ENCODE measurements around the gene TFCP2L1.

TFCP2L1 gene

GRCh38 chr2:121241466-121241865, 43.5 kb downstream of the TFCP2L1 start:
- TF ChIP-seq, protein P1, sequence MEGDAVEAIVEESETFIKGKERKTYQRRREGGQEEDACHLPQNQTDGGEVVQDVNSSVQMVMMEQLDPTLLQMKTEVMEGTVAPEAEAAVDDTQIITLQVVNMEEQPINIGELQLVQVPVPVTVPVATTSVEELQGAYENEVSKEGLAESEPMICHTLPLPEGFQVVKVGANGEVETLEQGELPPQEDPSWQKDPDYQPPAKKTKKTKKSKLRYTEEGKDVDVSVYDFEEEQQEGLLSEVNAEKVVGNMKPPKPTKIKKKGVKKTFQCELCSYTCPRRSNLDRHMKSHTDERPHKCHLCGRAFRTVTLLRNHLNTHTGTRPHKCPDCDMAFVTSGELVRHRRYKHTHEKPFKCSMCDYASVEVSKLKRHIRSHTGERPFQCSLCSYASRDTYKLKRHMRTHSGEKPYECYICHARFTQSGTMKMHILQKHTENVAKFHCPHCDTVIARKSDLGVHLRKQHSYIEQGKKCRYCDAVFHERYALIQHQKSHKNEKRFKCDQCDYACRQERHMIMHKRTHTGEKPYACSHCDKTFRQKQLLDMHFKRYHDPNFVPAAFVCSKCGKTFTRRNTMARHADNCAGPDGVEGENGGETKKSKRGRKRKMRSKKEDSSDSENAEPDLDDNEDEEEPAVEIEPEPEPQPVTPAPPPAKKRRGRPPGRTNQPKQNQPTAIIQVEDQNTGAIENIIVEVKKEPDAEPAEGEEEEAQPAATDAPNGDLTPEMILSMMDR (IDR thresholded peaks at IDR 0.05; ENCODE audit: low read depth, low read length), result no peak
- H3K9me3 ChIP-seq (ENCODE audit: severe bottlenecking), result no peaks in the 10 kb centered on the region
- no peak overlapping the region for H3K4me3 ChIP-seq (ENCODE audit: low read depth, low read length)
- H3K36me3 ChIP-seq, result peaks cover 53% of the 10 kb centered on the region
- no peak overlapping the region for H3K27ac ChIP-seq
- no peak for DNase-seq
- no peaks in the 10 kb centered on the region for H3K27me3 ChIP-seq (ENCODE audit: insufficient read depth, low read depth, severe bottlenecking)

GRCh38 chr2:121240436-121240835, 44.6 kb downstream of the TFCP2L1 start:
- TF ChIP-seq, protein P1 (IDR thresholded peaks at IDR 0.05; ENCODE audit: low read depth, low read length), result no peak
- H3K36me3 ChIP-seq, result peaks cover 52% of the 10 kb centered on the region
- DNase-seq, result no peak
- H3K27ac ChIP-seq, result no peak overlapping the region
- H3K27me3 ChIP-seq (ENCODE audit: insufficient read depth, low read depth, severe bottlenecking), result no peaks in the 10 kb centered on the region
- H3K4me3 ChIP-seq (ENCODE audit: low read depth, low read length), result no peak overlapping the region
- no peaks in the 10 kb centered on the region for H3K9me3 ChIP-seq (ENCODE audit: severe bottlenecking)

- no peaks in the 10 kb centered on the region for H3K27me3 ChIP-seq (ENCODE audit: insufficient read depth, low read depth, severe bottlenecking)
- DNase-seq, result no peak
- no peaks in the 10 kb centered on the region for H3K9me3 ChIP-seq (ENCODE audit: severe bottlenecking)
- peaks cover 49% of the 10 kb centered on the region for H3K36me3 ChIP-seq
- no peak overlapping the region for H3K4me3 ChIP-seq (ENCODE audit: low read depth, low read length)
- TF ChIP-seq, protein P1 (IDR thresholded peaks at IDR 0.05; ENCODE audit: low read depth, low read length), result no peak
- H3K27ac ChIP-seq, result no peak overlapping the region
Observed at GRCh38 chr2:121239969-121240368, 45.0 kb downstream of the TFCP2L1 start.

DNA sequence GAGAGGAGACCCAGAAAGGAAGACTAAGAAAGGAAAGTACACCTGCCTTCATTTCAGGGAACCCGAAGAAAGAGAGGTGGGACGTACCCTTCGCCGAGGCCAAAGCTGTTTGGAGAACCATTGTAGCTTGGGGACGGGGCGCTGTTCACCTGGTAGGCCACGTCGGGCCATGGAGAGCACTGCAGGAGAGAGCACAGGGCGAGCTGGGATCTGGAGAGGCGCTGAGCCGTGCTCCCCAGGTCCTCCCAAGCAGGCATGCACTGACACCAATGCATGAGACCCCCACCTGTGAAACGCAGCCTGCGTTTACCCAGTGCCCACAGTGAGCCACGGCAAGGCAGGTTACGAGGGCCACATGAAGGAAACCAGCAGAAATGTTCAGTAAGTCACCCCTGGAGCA, 45.5 kb downstream of the TFCP2L1 start:
- no peak for DNase-seq
- Histone ChIP-seq H3K36me3 (peaks cover 49% of the 10 kb centered on the region), H3K27me3 (ENCODE audit: insufficient read depth, low read depth, severe bottlenecking) (no peaks in the 10 kb centered on the region), H3K27ac (no peak overlapping the region), H3K9me3 (ENCODE audit: severe bottlenecking) (no peaks in the 10 kb centered on the region), H3K4me3 (ENCODE audit: low read depth, low read length) (no peak overlapping the region)
- TF ChIP-seq, protein P1 (IDR thresholded peaks at IDR 0.05; ENCODE audit: low read depth, low read length), result no peak

DNA sequence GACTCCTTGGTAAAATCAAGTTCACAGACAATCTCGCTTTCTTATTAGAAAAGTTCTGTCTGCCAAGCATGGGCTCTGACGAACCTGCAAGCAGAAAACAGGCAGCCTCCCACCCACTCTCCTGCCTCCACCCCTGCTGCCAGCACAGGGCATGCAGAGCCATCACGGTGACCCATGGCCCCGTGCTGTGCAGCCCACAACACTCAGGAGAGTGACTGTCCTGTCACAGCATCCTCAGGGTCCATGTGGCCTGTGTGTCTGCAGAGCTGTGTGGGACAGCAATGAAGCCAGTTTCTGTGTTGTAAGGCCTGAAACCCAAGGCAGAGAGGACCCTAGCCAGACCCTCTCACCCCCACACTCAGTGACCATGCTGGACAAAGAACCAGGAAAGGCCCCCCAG, 46.2 kb downstream of the TFCP2L1 start:
- DNase-seq, result no peak
- Histone ChIP-seq H3K27ac (no peak overlapping the region), H3K36me3 (peaks cover 49% of the 10 kb centered on the region), H3K9me3 (ENCODE audit: severe bottlenecking) (no peaks in the 10 kb centered on the region), H3K27me3 (ENCODE audit: insufficient read depth, low read depth, severe bottlenecking) (no peaks in the 10 kb centered on the region), H3K4me3 (ENCODE audit: low read depth, low read length) (no peak overlapping the region)
- TF ChIP-seq, protein P1 (IDR thresholded peaks at IDR 0.05; ENCODE audit: low read depth, low read length), result no peak

GRCh38 chr2:121237980-121238665, 46.9 kb downstream of the TFCP2L1 start:
- peaks cover 55% of the 10 kb centered on the region for H3K36me3 ChIP-seq
- H3K27ac ChIP-seq, result no peak overlapping the region
- no peak for DNase-seq
- no peaks in the 10 kb centered on the region for H3K27me3 ChIP-seq (ENCODE audit: insufficient read depth, low read depth, severe bottlenecking)
- TF ChIP-seq, protein P1 (IDR thresholded peaks at IDR 0.05; ENCODE audit: low read depth, low read length), result no peak
- no peaks in the 10 kb centered on the region for H3K9me3 ChIP-seq (ENCODE audit: severe bottlenecking)
- H3K4me3 ChIP-seq (ENCODE audit: low read depth, low read length), result no peak overlapping the region
